Activated CD8-positive, alpha-beta T cell treated with anti-CD3 and anti-CD28 coated beads for 36 hours (primary cell): Measurements from ENCODE around the gene FGF18. TPM values are rescaled to one million over a fixed set of nuclear protein-coding genes. Genes with fewer than 3 reads are reported as not detected.

ENCODE experiments used
- ATAC-seq: fragments of 200-7000 bp; cut with Tn5 transposase; one replicate; pipeline ENCODE4 v1.10.0; 2021; ENCODE audit warnings: mild to moderate bottlenecking, moderate library complexity
- CTCF ChIA-PET: fragments of 350-600 bp; sonication (Branson Sonifier 250); formaldehyde crosslinking; loops from one replicate; lab custom pipeline; 2021; ENCODE audit warnings: antibody characterized with exemption; lab: Charles Lee
- POLR2A ChIA-PET: fragments of 350-600 bp; sonication (Branson Sonifier 250); formaldehyde crosslinking; loops from one replicate; lab custom pipeline; 2021; ENCODE audit warnings: antibody characterized with exemption; lab: Charles Lee
- DNase-seq: peaks from one replicate; pipeline ENCODE4 v3.0.0-alpha.2; 2020
- H3K27ac Mint-ChIP-seq: one replicate; pipeline ENCODE4 v1.8.0; 2021; ENCODE audit warnings: mild to moderate bottlenecking, mixed read lengths
- H3K27me3 Mint-ChIP-seq: one replicate; pipeline ENCODE4 v1.8.0; 2021; ENCODE audit warnings: mixed read lengths
- H3K36me3 Mint-ChIP-seq: one replicate; pipeline ENCODE4 v1.8.0; 2021; ENCODE audit warnings: low read depth, mixed read lengths
- H3K4me1 Mint-ChIP-seq: one replicate; pipeline ENCODE4 v1.8.0; 2021; ENCODE audit warnings: low read depth, mixed read lengths
- H3K4me3 Mint-ChIP-seq: one replicate; pipeline ENCODE4 v1.8.0; 2021; ENCODE audit warnings: mild to moderate bottlenecking, moderate library complexity, mixed read lengths
- H3K9me3 Mint-ChIP-seq: one replicate; pipeline ENCODE4 v1.8.0; 2021; ENCODE audit warnings: mixed read lengths
- intact Hi-C: fragments of 100-400 bp; cut with micrococcal nuclease; formaldehyde crosslinking; loops from one replicate; pipeline ENCODE4 v1.10.0; 2022
- total RNA-seq, 2 experiments: library from RNA; stranded (reverse); gene quantifications; one replicate each; pipeline ENCODE4 v1.2.3, GENCODE V29; 2021
- TF ChIP-seq, protein P1 (sequence below): fragments of 200-600 bp; IDR thresholded peaks from one replicate; pipeline ENCODE4 v1.8.0; 2022; ENCODE audit warnings: antibody characterized with exemption, mild to moderate bottlenecking

The FGF18 gene
- total RNA-seq, 2 experiments from 2014 or later: 0.18 TPM; not detected in 1

DNA sequence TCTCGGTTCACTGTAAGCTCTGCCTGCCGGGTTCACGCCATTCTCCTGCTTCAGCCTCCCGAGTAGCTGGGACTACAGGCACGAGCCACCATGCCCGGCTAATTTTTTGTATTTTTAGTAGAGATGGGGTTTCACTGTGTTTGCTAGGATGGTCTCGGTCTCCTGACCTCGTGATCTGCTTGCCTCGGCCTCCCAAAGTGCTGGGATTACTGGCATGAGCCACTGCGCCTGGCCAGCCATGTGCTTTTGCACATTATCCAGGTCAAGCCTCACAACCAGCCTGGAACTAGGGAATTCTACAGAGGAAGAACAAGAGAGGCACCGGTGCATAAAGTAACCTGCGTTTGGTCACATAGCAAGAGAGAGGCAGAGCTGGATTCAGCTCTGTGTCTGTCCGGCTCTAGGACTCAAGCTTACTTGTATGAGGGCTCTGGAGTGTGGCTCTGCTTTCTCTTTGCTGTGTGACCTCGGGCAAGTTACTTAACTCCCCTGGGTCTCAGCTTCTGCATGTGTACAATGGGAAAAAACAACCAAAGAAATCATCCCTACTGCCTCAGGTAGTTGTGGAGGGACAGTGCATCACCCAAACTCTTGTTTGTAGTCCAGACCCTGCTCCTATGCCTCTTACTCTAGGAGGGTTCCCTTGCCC is 6.3 kb downstream of the FGF18 start:
- no peak for ATAC-seq
- Mint-ChIP-seq H3K4me1 (peaks cover 5% of the 10 kb centered on the region), H3K4me3 (no peak overlapping the region), H3K9me3 (no peaks in the 10 kb centered on the region), H3K27me3 (peaks cover 21% of the 10 kb centered on the region), H3K27ac (no peak overlapping the region), H3K36me3 (no peaks in the 10 kb centered on the region)
- no peak for DNase-seq
- TF ChIP-seq, protein P1, sequence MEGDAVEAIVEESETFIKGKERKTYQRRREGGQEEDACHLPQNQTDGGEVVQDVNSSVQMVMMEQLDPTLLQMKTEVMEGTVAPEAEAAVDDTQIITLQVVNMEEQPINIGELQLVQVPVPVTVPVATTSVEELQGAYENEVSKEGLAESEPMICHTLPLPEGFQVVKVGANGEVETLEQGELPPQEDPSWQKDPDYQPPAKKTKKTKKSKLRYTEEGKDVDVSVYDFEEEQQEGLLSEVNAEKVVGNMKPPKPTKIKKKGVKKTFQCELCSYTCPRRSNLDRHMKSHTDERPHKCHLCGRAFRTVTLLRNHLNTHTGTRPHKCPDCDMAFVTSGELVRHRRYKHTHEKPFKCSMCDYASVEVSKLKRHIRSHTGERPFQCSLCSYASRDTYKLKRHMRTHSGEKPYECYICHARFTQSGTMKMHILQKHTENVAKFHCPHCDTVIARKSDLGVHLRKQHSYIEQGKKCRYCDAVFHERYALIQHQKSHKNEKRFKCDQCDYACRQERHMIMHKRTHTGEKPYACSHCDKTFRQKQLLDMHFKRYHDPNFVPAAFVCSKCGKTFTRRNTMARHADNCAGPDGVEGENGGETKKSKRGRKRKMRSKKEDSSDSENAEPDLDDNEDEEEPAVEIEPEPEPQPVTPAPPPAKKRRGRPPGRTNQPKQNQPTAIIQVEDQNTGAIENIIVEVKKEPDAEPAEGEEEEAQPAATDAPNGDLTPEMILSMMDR: no peak
- intact Hi-C loops: no loop called here
- ChIA-PET CTCF (no interaction called here), POLR2A (no interaction called here)

- ATAC-seq (no peak), DNase-seq (no peak)
- no peaks in the 10 kb centered on the region for H3K36me3 Mint-ChIP-seq
- peaks cover 15% of the 10 kb centered on the region for H3K27me3 Mint-ChIP-seq
- TF ChIP-seq, protein P1: no peak
- CTCF ChIA-PET: no interaction called here
- H3K4me1 Mint-ChIP-seq: peaks cover under 1% of the 10 kb centered on the region
- no peak overlapping the region for H3K4me3 Mint-ChIP-seq
- H3K9me3 Mint-ChIP-seq: no peaks in the 10 kb centered on the region
- POLR2A ChIA-PET: interaction anchor here (1.6 kb wide), 1 partner anchor 14 kb away, joined by 3 read pairs; no protein-coding TSS in a partner anchor
- intact Hi-C loops: no loop called here
- H3K27ac Mint-ChIP-seq: no peak overlapping the region
Measured at GRCh38 chr5:171426266-171426665, 6.8 kb downstream of the FGF18 start.

GRCh38 chr5:171426680-171427079 is 7.2 kb downstream of the FGF18 start:
- ChIA-PET CTCF (interaction anchor here (1.9 kb wide), 1 partner anchor 8 kb away, joined by 11 read pairs; the partner anchor contains the start of gene FGF18), POLR2A (interaction anchor here (1.4 to 1.6 kb wide), 2 partner anchors 12 to 14 kb away, joined by 3 to 4 read pairs; no protein-coding TSS in a partner anchor)
- ATAC-seq (no peak), DNase-seq (no peak)
- no peak overlapping the region for H3K27ac Mint-ChIP-seq
- no peaks in the 10 kb centered on the region for H3K36me3 Mint-ChIP-seq
- H3K4me1 Mint-ChIP-seq: no peaks in the 10 kb centered on the region
- TF ChIP-seq, protein P1: no peak
- intact Hi-C loops: no loop called here
- no peaks in the 10 kb centered on the region for H3K9me3 Mint-ChIP-seq
- no peak overlapping the region for H3K4me3 Mint-ChIP-seq
- peaks cover 11% of the 10 kb centered on the region for H3K27me3 Mint-ChIP-seq

- DNase-seq: no peak
- Mint-ChIP-seq H3K4me3 (no peak overlapping the region), H3K27me3 (peaks cover 2% of the 10 kb centered on the region), H3K9me3 (no peaks in the 10 kb centered on the region), H3K4me1 (no peaks in the 10 kb centered on the region), H3K27ac (no peak overlapping the region), H3K36me3 (no peaks in the 10 kb centered on the region)
- POLR2A ChIA-PET: interaction anchor here (1.4 to 1.6 kb wide), 2 partner anchors 13 to 15 kb away, joined by 3 to 4 read pairs; no protein-coding TSS in a partner anchor
- no peak for ATAC-seq
- TF ChIP-seq, protein P1: no peak
- CTCF ChIA-PET: interaction anchor here (1.9 kb wide), 1 partner anchor 9 kb away, joined by 11 read pairs; the partner anchor contains the start of gene FGF18
- intact Hi-C loops: no loop called here
Measured at GRCh38 chr5:171427318-171428167, 8.1 kb downstream of the FGF18 start.
